OCI-LY1 (cell line): ENCODE data around the gene CLTB.

Source experiments
- H2AFZ ChIP-seq: fragments of 200-600 bp; sonication (generic), shearing (Covaris generic); 2 replicates; pipeline ENCODE4 v1.6.0; 2014; ENCODE audit warnings: antibody characterized with exemption, mild to moderate bottlenecking, low read length
- H3F3A ChIP-seq: fragments of 200-600 bp; sonication (generic), shearing (Covaris generic); 2 replicates; pipeline ENCODE4 v1.6.0; 2014; ENCODE audit warnings: mild to moderate bottlenecking, antibody characterized with exemption, low read length, moderate library complexity; ENCODE audit not compliant: insufficient read depth
- H3K27ac ChIP-seq: fragments of 200-600 bp; sonication (generic); 2 replicates; pipeline ENCODE4 v1.5.1; 2014; ENCODE audit warnings: low read length, mixed run types, mild to moderate bottlenecking, low read depth; ENCODE audit not compliant: poor library complexity, severe bottlenecking
- H3K27me3 ChIP-seq: fragments of 200-600 bp; sonication (generic); 2 replicates; pipeline ENCODE4 v1.6.0; 2014; ENCODE audit warnings: antibody characterized with exemption, mild to moderate bottlenecking, low read length, moderate library complexity; ENCODE audit not compliant: insufficient read depth
- H3K36me3 ChIP-seq: fragments of 200-600 bp; sonication (generic); 2 replicates; pipeline ENCODE4 v1.6.1; 2014; ENCODE audit warnings: mild to moderate bottlenecking, antibody characterized with exemption, low read length, moderate library complexity, mixed read lengths; ENCODE audit not compliant: insufficient read depth
- H3K4me1 ChIP-seq: fragments of 200-600 bp; sonication (generic); 2 replicates; pipeline ENCODE4 v1.5.1; 2014; ENCODE audit warnings: mild to moderate bottlenecking, low read length, moderate library complexity; ENCODE audit not compliant: insufficient read depth, severe bottlenecking
- H3K4me2 ChIP-seq: fragments of 200-600 bp; sonication (generic), shearing (Covaris generic); 2 replicates; pipeline ENCODE4 v1.6.1; 2014; ENCODE audit warnings: low read length
- H3K4me3 ChIP-seq: fragments of 200-600 bp; sonication (generic); 2 replicates; pipeline ENCODE4 v1.5.1; 2014; ENCODE audit warnings: low read length, low read depth, mild to moderate bottlenecking, mixed read lengths; ENCODE audit not compliant: poor library complexity, severe bottlenecking
- H3K79me2 ChIP-seq: fragments of 200-600 bp; shearing (Covaris generic); 2 replicates; pipeline ENCODE4 v1.6.1; 2016; ENCODE audit warnings: mixed run types, low read length, mixed read lengths; ENCODE audit not compliant: insufficient read depth
- H3K9ac ChIP-seq: fragments of 200-600 bp; sonication (generic), shearing (Covaris generic); 2 replicates; pipeline ENCODE4 v1.6.1; 2014; ENCODE audit warnings: mild to moderate bottlenecking, low read length, mixed read lengths
- H3K9me2 ChIP-seq: fragments of 200-600 bp; sonication (generic), shearing (Covaris generic); 2 replicates; pipeline ENCODE4 v1.6.1; 2014; ENCODE audit warnings: low read depth, mild to moderate bottlenecking, low read length, mixed read lengths
- H3K9me3 ChIP-seq: fragments of 200-600 bp; shearing (Covaris generic); 2 replicates; pipeline ENCODE4 v1.6.1; 2014; ENCODE audit warnings: low read length, mixed read lengths
- H4K20me1 ChIP-seq: fragments of 200-600 bp; sonication (generic), shearing (Covaris generic); 2 replicates; pipeline ENCODE4 v1.6.0; 2016; ENCODE audit warnings: mild to moderate bottlenecking, low read length; ENCODE audit not compliant: insufficient read depth
- CTCF ChIP-seq: fragments of 200-600 bp; sonication (generic), shearing (Covaris generic); IDR thresholded peaks from 2 replicates; pipeline ENCODE4 v1.5.1; 2017; ENCODE audit warnings: mild to moderate bottlenecking, antibody characterized with exemption, low read length, moderate library complexity, mixed read lengths
- EZH2 ChIP-seq: fragments of 200-600 bp; sonication (generic), shearing (Covaris generic); IDR thresholded peaks from 2 replicates; pipeline ENCODE4 v1.8.0; 2017; ENCODE audit warnings: borderline replicate concordance, mixed run types, mild to moderate bottlenecking, antibody characterized with exemption, low read length, moderate library complexity, mixed read lengths

The CLTB gene

GRCh38 chr5:176350416-176350815 lies 65.9 kb downstream of the CLTB start:
- Histone ChIP-seq H3K27me3 (no peaks in the 10 kb centered on the region), H3K9me2 (no peaks in the 10 kb centered on the region), H2AFZ (no peak overlapping the region), H3K27ac (no peak overlapping the region), H4K20me1 (no peaks in the 10 kb centered on the region), H3K4me1 (no peaks in the 10 kb centered on the region), H3K36me3 (peaks cover 92% of the 10 kb centered on the region), H3F3A (no peaks in the 10 kb centered on the region), H3K4me3 (no peak overlapping the region), H3K79me2 (0 out of 2 replicates have a peak, but pooled peaks cover 6% of the 10 kb centered on the region), H3K4me2 (no peak overlapping the region), H3K9ac (no peak overlapping the region), H3K9me3 (no peaks in the 10 kb centered on the region)
- TF ChIP-seq EZH2 (no peak), CTCF (no peak)

- Histone ChIP-seq H3K27me3 (no peaks in the 10 kb centered on the region), H3K79me2 (no peaks in the 10 kb centered on the region), H3K36me3 (peaks cover 35% of the 10 kb centered on the region), H3K4me3 (no peak overlapping the region), H3K27ac (no peak overlapping the region), H3K4me1 (no peaks in the 10 kb centered on the region), H3F3A (no peaks in the 10 kb centered on the region), H3K4me2 (no peak overlapping the region), H4K20me1 (no peaks in the 10 kb centered on the region), H3K9me3 (no peaks in the 10 kb centered on the region), H3K9me2 (no peaks in the 10 kb centered on the region), H2AFZ (no peak overlapping the region), H3K9ac (no peak overlapping the region)
- TF ChIP-seq CTCF (no peak), EZH2 (no peak)
Observed at GRCh38 chr5:176342766-176343458, 73.4 kb downstream of the CLTB start.
